Measurements from ENCODE around the gene PAPSS2.

DNA sequence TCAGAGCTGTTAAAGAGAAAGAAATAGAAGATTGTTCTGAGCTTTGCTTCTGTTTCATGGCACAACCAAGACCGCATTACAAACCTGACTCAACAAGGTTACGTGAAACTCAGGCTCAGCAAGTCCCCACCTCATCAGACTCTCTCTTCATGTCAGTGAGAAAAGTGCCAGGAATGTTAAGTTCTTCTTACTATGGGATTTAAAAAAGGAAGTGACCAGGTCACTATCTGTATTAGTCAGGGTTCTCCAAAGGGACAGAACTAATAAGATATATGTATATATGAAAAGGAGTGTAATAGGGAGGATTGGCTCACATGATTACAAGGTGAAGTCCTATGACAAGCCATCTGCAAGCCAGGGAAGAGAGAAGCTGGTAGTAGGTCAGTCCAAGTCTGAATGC, 25.4 kb upstream of the PAPSS2 start:
- TF ChIP-seq, protein P1, sequence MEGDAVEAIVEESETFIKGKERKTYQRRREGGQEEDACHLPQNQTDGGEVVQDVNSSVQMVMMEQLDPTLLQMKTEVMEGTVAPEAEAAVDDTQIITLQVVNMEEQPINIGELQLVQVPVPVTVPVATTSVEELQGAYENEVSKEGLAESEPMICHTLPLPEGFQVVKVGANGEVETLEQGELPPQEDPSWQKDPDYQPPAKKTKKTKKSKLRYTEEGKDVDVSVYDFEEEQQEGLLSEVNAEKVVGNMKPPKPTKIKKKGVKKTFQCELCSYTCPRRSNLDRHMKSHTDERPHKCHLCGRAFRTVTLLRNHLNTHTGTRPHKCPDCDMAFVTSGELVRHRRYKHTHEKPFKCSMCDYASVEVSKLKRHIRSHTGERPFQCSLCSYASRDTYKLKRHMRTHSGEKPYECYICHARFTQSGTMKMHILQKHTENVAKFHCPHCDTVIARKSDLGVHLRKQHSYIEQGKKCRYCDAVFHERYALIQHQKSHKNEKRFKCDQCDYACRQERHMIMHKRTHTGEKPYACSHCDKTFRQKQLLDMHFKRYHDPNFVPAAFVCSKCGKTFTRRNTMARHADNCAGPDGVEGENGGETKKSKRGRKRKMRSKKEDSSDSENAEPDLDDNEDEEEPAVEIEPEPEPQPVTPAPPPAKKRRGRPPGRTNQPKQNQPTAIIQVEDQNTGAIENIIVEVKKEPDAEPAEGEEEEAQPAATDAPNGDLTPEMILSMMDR (IDR thresholded peaks at IDR 0.05): no peak
- no peak for TF ChIP-seq POLR2A (IDR thresholded peaks at IDR 0.05)
